Measurements from ENCODE around the gene TEX12. TPM values are rescaled to one million over a fixed set of nuclear protein-coding genes. Genes with fewer than 3 reads are reported as not detected.
"Not testable (repeated sequence)": the region's sequence is repeated elsewhere in the genome, so short reads cannot be mapped to it uniquely, and the experiment has no call there.

The TEX12 gene
- total and polyA plus RNA-seq, 7 donors, result 0.28 to 0.48 (median 0.34) TPM; not detected in 3

- intact Hi-C loops (cut with DNase I), result no loop called here
- Histone ChIP-seq H3K36me3 (ENCODE audit: insufficient read depth in 1 of 2, low read depth in 1 of 2) (peaks cover 0 to 7% of the 10 kb centered on the region in 2 donors), H3K27ac (no peak overlapping the region), H3K9me3 (no peaks in the 10 kb centered on the region), H3K27me3 (ENCODE audit: insufficient read depth in 3 of 3, low read length in 2 of 3) (no peaks in the 10 kb centered on the region), H3K4me1 (peaks cover 23% of the 10 kb centered on the region), H3K4me3 (no peak overlapping the region)
- DNase-seq (no peak), ATAC-seq (no peak)
- 69 to 73% (median 72%) methylated on average over 1 of the region's 1 CpG for WGBS, 3 donors
- no peak for TF ChIP-seq CTCF (IDR thresholded peaks at IDR 0.05)
Measured at GRCh38 chr11:112182867-112183266, 15.7 kb downstream of the TEX12 start.

DNA sequence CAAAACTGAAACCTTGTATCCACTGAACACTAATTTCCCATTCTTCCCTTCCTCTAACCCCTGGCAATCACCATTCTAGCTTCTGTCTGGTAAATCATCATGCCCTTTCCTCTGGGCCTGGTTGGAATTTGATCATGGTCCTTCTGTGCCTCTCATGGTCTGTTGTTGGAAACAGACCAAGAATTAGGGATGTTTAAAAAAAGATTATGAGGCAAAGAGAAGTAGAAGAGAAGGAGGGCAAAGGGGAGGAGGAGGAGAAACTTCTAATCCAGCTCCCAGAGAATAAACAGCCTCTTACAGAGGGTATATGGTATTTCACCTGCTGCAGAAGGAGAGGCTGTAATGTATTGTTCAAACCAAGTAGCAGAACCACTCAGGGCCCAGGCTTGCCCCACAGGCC is 18.7 kb downstream of the TEX12 start:
- DNase-seq (no peak), ATAC-seq (peak; percentile 83 to 97 (median 90))
- H3K9me3 ChIP-seq, result no peaks in the 10 kb centered on the region
- H3K27ac ChIP-seq, result peak overlapping the region; percentile 88
- intact Hi-C loops (cut with DNase I), result no loop called here
- H3K4me3 ChIP-seq, result no peak overlapping the region
- no peaks in the 10 kb centered on the region for H3K27me3 ChIP-seq (ENCODE audit: insufficient read depth in 3 of 3, low read length in 2 of 3)
- peaks cover 17% of the 10 kb centered on the region for H3K4me1 ChIP-seq
- H3K36me3 ChIP-seq (ENCODE audit: insufficient read depth in 1 of 2, low read depth in 1 of 2), result no peaks in the 10 kb centered on the region
- TF ChIP-seq CTCF (IDR thresholded peaks at IDR 0.05), result no peak

- H3K4me1 ChIP-seq, result peaks cover 17% of the 10 kb centered on the region
- ATAC-seq (peak; percentile 36 to 54 (median 46)), DNase-seq (no peak)
- intact Hi-C loops (cut with DNase I), result no loop called here
- TF ChIP-seq CTCF (IDR thresholded peaks at IDR 0.05), result no peak
- no peaks in the 10 kb centered on the region for H3K27me3 ChIP-seq (ENCODE audit: insufficient read depth in 3 of 3, low read length in 2 of 3)
- peak overlapping the region; percentile 88 for H3K27ac ChIP-seq
- H3K36me3 ChIP-seq (ENCODE audit: insufficient read depth in 1 of 2, low read depth in 1 of 2), result no peaks in the 10 kb centered on the region
- no peaks in the 10 kb centered on the region for H3K9me3 ChIP-seq
- no peak overlapping the region for H3K4me3 ChIP-seq
Measured at GRCh38 chr11:112186304-112186703, 19.1 kb downstream of the TEX12 start.

DNA sequence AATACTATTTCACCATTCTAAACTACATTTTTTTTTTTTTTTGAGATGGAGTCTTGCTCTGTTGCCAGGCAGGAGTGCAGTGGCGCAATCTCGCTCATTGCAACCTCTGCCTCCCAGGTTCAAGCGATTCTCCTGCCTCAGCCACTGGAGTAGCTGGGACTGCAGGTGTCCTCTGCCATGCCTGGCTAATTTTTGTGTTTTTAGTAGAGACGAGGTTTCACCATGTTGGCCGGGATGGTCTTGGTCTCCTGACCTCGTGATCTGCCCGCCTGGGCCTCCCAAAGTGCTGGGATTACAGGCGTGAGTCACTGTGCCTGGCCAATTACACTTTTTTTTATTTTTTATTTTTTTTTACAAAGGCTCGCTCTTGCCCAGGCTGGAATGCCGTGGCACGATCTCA is 27.9 kb downstream of the TEX12 start:
- DNase-seq; ATAC-seq; H3K9me3 ChIP-seq; H3K27ac ChIP-seq; intact Hi-C loops (cut with DNase I); H3K27me3 ChIP-seq (ENCODE audit: insufficient read depth in 3 of 3, low read length in 2 of 3); H3K4me3 ChIP-seq: not testable (repeated sequence)
- Histone ChIP-seq H3K36me3 (ENCODE audit: insufficient read depth in 1 of 2, low read depth in 1 of 2) (peaks cover 0 to 33% of the 10 kb centered on the region in 2 donors), H3K4me1 (peaks cover 10% of the 10 kb centered on the region)
- 75 to 84% (median 77%) methylated on average over 11 of the region's 11 CpGs for WGBS, 3 donors

DNA sequence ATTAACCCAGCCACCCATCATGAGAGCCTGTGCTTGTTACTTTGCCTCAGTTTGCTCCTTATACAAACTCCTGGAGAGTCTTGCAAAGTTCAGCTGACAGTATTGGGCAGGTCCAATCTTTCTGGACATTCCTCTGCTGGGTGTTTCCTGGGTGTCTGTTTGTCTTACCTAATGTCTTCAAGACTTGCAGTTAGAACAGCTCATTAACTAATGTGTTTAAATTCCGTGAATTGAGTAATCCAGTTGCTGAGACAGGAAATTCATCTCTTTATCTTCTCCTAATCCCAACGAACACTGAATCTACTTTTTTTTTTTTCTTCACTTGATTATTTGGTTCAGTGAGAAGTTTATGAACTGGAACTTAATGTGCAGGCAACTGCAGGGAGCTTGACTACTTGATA is 28.8 kb downstream of the TEX12 start:
- ATAC-seq, result no peak
- H3K4me3 ChIP-seq, result no peak overlapping the region
- WGBS, 3 donors, result 61 to 65% (median 63%) methylated on average over 2 of the region's 2 CpGs
- H3K27me3 ChIP-seq (ENCODE audit: insufficient read depth in 3 of 3, low read length in 2 of 3), result no peaks in the 10 kb centered on the region
- no peak for DNase-seq
- peaks cover 10% of the 10 kb centered on the region for H3K4me1 ChIP-seq
- no peak overlapping the region for H3K27ac ChIP-seq
- intact Hi-C loops (cut with DNase I), result no loop called here
- H3K9me3 ChIP-seq, result no peaks in the 10 kb centered on the region
- H3K36me3 ChIP-seq (ENCODE audit: insufficient read depth in 1 of 2, low read depth in 1 of 2), result peaks cover 0 to 41% of the 10 kb centered on the region in 2 donors
- no peak for TF ChIP-seq CTCF (IDR thresholded peaks at IDR 0.05)

All from psoas muscle (tissue), 8 donors.